Globus pallidus (tissue), 1 donor: Measurements from ENCODE around the gene ALK.
A peak's percentile ranks its signal among the peaks of the same experiment; 100 is the strongest.

ENCODE experiments used
- DNase-seq: peaks from one replicate; pipeline ENCODE4 v3.0.0-alpha.2; 2015; ENCODE audit warnings: low spot score

The ALK gene

GRCh38 chr2:29787473-29788465, 133.6 kb downstream of the ALK start:
- no peak for DNase-seq

- no peak for DNase-seq
Observed at GRCh38 chr2:29786361-29786760, 135.0 kb downstream of the ALK start.

- DNase-seq: no peak
Observed at GRCh38 chr2:29783666-29784065, 137.7 kb downstream of the ALK start.

GRCh38 chr2:29782549-29783458, 138.6 kb downstream of the ALK start:
- no peak for DNase-seq

GRCh38 chr2:29782087-29782486, 139.3 kb downstream of the ALK start:
- DNase-seq: no peak

GRCh38 chr2:29780906-29781305, 140.5 kb downstream of the ALK start:
- DNase-seq: no peak

GRCh38 chr2:29777161-29777560, 144.2 kb downstream of the ALK start:
- no peak for DNase-seq

- DNase-seq: no peak
Observed at GRCh38 chr2:29776406-29776805, 145.0 kb downstream of the ALK start.

GRCh38 chr2:29775937-29776336, 145.4 kb downstream of the ALK start:
- no peak for DNase-seq

GRCh38 chr2:29774624-29775023, 146.8 kb downstream of the ALK start:
- no peak for DNase-seq

- DNase-seq: no peak
Observed at GRCh38 chr2:29770846-29771245, 150.5 kb downstream of the ALK start.

- no peak for DNase-seq
Observed at GRCh38 chr2:29769847-29770246, 151.5 kb downstream of the ALK start.

- DNase-seq: no peak
Observed at GRCh38 chr2:29767606-29768335, 153.6 kb downstream of the ALK start.

GRCh38 chr2:29766191-29766590, 155.2 kb downstream of the ALK start:
- DNase-seq: no peak

GRCh38 chr2:29765721-29766120, 155.7 kb downstream of the ALK start:
- DNase-seq: no peak

GRCh38 chr2:29763371-29763770, 158.0 kb downstream of the ALK start:
- no peak for DNase-seq

- no peak for DNase-seq
Observed at GRCh38 chr2:29762239-29762638, 159.1 kb downstream of the ALK start.

GRCh38 chr2:29761278-29761677, 160.1 kb downstream of the ALK start:
- DNase-seq: no peak

- DNase-seq: no peak
Observed at GRCh38 chr2:29760008-29760407, 161.4 kb downstream of the ALK start.

- no peak for DNase-seq
Observed at GRCh38 chr2:29759360-29759759, 162.0 kb downstream of the ALK start.

- peak; percentile 13 for DNase-seq
Observed at GRCh38 chr2:29755829-29756228, 165.6 kb downstream of the ALK start.

GRCh38 chr2:29755233-29755632, 166.2 kb downstream of the ALK start:
- DNase-seq: no peak
